RPMI7951 (cell line): Measurements from ENCODE around the gene KCNQ2. TPM values are rescaled to one million over a fixed set of nuclear protein-coding genes. Genes with fewer than 3 reads are reported as not detected.

Experiments
- DNase-seq: peaks from one replicate; pipeline ENCODE4 v3.0.0-alpha.2; 2012; ENCODE audit warnings: low read depth
- total RNA-seq: library from RNA; depleted of rRNA; stranded (reverse); fragments of >200 nt; shearing (Covaris generic); gene quantifications from 2 replicates; pipeline ENCODE4 v1.2.3, GENCODE V29; 2014

The KCNQ2 gene
- total RNA-seq, 1 experiment from 2014 or later = 2.5 TPM

- DNase-seq = no peak
These were observed 29.6 kb upstream of the KCNQ2 start for GRCh38 chr20:63501818-63502670.

- no peak for DNase-seq
These were observed 28.7 kb upstream of the KCNQ2 start for GRCh38 chr20:63500902-63501817.

GRCh38 chr20:63500151-63500901 lies 27.9 kb upstream of the KCNQ2 start:
- no peak for DNase-seq

GRCh38 chr20:63499338-63499969 lies 27.0 kb upstream of the KCNQ2 start:
- no peak for DNase-seq

GRCh38 chr20:63498960-63499337 lies 26.5 kb upstream of the KCNQ2 start, which contains the start of gene EEF1A2:
Gene EEF1A2, minus strand, starts transcription at chr20:63499083. Its CDS starts 1,320 bp downstream, at chr20:63497763.
- no peak for DNase-seq

GRCh38 chr20:63497946-63498935 lies 25.8 kb upstream of the KCNQ2 start:
- DNase-seq = peak; percentile 79

GRCh38 chr20:63497138-63497945 lies 24.9 kb upstream of the KCNQ2 start:
- no peak for DNase-seq

- no peak for DNase-seq
These were observed 24.2 kb upstream of the KCNQ2 start for GRCh38 chr20:63496596-63497120.

GRCh38 chr20:63495741-63496595 lies 23.5 kb upstream of the KCNQ2 start:
- peak; percentile 53 for DNase-seq

- no peak for DNase-seq
These were observed 22.8 kb upstream of the KCNQ2 start for GRCh38 chr20:63495167-63495720.

GRCh38 chr20:63494420-63495166 lies 22.1 kb upstream of the KCNQ2 start:
- no peak for DNase-seq

GRCh38 chr20:63494084-63494419 lies 21.6 kb upstream of the KCNQ2 start:
- DNase-seq = no peak

GRCh38 chr20:63493563-63494020 lies 21.1 kb upstream of the KCNQ2 start:
- DNase-seq = no peak

GRCh38 chr20:63492982-63493381 lies 20.5 kb upstream of the KCNQ2 start:
- no peak for DNase-seq

GRCh38 chr20:63492518-63492917 lies 20.1 kb upstream of the KCNQ2 start:
- DNase-seq = no peak

- DNase-seq = no peak
These were observed 19.3 kb upstream of the KCNQ2 start for GRCh38 chr20:63491635-63492230.

- no peak for DNase-seq
These were observed 18.6 kb upstream of the KCNQ2 start for GRCh38 chr20:63491078-63491477.
